IPS-18c (cell line): ENCODE data around the gene DOCK10.

Experiments used
- H3K4me3 ChIP-seq: 2 replicates; pipeline ENCODE4 v1.7.0; 2013; ENCODE audit warnings: low read depth, mild to moderate bottlenecking, low read length, moderate library complexity; ENCODE audit not compliant: insufficient read depth
- H3K9me3 ChIP-seq: one replicate; pipeline ENCODE4 v1.6.1; 2013; ENCODE audit warnings: mild to moderate bottlenecking, low read length, moderate library complexity; ENCODE audit not compliant: control insufficient read depth, insufficient read depth

Gene DOCK10

GRCh38 chr2:225041851-225042799, at the start of gene DOCK10:
Gene DOCK10, minus strand, starts transcription at chr2:225042468. Its CDS starts 94 bp downstream, at chr2:225042374.
- Histone ChIP-seq H3K4me3 (peak within 1 kb of the TSS; percentile 68), H3K9me3 (no peaks in the 10 kb centered on the region)

GRCh38 chr2:225091336-225091735, 49.1 kb upstream of the DOCK10 start:
- no peak overlapping the region for H3K4me3 ChIP-seq
- H3K9me3 ChIP-seq: no peaks in the 10 kb centered on the region

DNA sequence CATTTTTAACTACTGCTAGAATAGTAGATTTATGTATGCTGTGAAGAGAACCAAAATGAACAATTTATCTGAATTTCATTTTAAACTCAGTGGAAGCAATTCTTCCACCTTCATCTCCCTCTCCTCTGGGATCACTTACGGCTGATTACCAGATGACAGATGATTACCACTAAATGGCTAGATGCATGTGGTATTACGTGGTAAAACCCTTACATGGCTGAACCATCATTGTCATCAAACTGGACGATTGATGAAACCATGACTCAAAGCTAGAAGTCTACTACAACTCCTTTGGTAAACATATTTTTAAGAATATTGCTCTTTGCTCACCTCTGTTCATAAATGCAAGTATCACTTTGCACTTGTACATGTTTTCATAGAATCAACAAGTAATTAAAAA, 48.5 kb upstream of the DOCK10 start:
- no peak overlapping the region for H3K4me3 ChIP-seq

GRCh38 chr2:225086915-225087314, 44.6 kb upstream of the DOCK10 start:
- Histone ChIP-seq H3K4me3 (no peak overlapping the region), H3K9me3 (no peaks in the 10 kb centered on the region)

More for the DNA sequence above, 48.5 kb upstream of the DOCK10 start:
- H3K9me3 ChIP-seq: no peaks in the 10 kb centered on the region

GRCh38 chr2:225086439-225086838, 44.2 kb upstream of the DOCK10 start:
- H3K9me3 ChIP-seq: no peaks in the 10 kb centered on the region

DNA sequence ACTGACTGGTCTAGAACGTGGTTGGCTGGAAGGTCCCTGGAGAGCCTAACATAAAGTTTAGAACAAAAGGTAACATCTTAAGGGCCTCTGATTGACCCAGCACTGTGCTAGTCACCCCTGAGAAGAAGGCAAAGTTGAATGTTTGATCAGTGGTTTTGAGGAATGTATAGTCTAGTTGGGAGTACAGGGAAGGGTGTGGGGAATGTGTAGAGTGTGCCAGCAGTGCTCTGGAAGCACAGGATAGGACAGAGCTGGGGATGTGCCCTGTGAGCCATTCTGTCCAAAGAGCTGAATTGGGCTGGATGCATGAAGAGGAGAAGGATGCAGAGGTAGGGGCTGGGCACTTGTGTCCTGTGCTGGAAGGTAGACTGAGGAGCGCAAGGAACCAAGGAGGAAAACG, 41.0 kb upstream of the DOCK10 start:
- Histone ChIP-seq H3K4me3 (no peak overlapping the region), H3K9me3 (no peaks in the 10 kb centered on the region)

More at GRCh38 chr2:225086439-225086838, 44.2 kb upstream of the DOCK10 start:
- H3K4me3 ChIP-seq: no peak overlapping the region

DNA sequence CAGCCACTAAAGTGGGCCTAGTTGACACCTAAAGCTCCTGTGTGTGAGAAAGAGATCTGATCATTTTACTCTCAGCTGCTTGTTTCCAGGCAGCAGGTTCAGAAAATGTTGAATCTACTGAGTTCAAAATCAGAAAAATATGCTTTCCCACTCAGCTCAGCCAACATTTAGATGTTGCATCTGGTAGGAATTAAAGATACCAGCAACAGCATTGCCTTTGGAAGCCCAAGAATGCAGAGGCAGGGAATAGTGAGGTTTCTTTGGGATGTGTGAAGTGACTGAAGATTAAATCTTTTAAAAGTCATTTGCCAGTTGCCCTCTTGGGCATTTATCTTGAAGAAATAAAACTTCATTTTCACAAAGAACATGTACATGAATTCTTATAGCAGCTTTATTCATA, 33.9 kb upstream of the DOCK10 start:
- Histone ChIP-seq H3K9me3 (no peaks in the 10 kb centered on the region), H3K4me3 (no peak overlapping the region)

- H3K9me3 ChIP-seq: no peaks in the 10 kb centered on the region
- no peak overlapping the region for H3K4me3 ChIP-seq
Observed at GRCh38 chr2:225074919-225075681, 32.8 kb upstream of the DOCK10 start.

DNA sequence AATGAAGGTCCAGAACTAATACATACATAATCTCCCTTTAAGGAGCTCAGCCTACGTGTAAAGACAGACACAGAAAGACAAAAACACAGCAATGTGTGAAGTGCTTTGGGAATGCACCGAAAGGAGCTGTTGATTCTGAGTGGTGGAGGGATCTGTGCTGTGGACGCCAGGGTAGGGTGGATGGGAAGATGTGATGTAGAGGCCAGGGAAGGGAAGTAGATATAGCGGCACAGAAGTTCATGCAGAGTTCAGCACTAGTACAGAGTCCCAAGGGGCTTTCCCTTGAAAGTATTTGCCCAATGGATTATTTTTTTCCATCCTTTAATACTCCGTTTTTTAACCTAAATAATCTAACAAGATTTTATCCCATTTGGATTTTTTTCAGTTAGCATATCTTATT, 32.1 kb upstream of the DOCK10 start:
- H3K4me3 ChIP-seq: no peak overlapping the region

DNA sequence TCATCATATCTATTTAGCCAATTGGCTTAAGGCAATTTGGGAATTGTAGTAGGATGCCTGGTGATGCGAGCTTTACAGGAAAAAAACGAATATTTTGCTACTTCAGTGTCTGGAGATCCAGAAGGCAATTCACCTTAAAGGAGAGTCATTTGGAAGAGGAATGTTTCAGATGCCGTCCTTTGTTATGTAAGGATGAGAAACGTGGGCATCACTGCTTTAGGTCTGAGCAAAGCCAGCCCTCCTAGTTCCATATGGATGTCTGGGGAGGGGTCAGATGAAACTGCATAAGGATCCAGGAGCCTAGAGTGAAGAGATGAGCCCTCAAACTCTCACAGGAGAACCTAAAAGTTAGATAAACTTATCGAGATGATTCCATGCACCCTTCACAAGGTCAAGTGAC, 30.9 kb upstream of the DOCK10 start:
- no peak overlapping the region for H3K4me3 ChIP-seq
- H3K9me3 ChIP-seq: no peaks in the 10 kb centered on the region

More for the DNA sequence above, 32.1 kb upstream of the DOCK10 start:
- no peaks in the 10 kb centered on the region for H3K9me3 ChIP-seq

DNA sequence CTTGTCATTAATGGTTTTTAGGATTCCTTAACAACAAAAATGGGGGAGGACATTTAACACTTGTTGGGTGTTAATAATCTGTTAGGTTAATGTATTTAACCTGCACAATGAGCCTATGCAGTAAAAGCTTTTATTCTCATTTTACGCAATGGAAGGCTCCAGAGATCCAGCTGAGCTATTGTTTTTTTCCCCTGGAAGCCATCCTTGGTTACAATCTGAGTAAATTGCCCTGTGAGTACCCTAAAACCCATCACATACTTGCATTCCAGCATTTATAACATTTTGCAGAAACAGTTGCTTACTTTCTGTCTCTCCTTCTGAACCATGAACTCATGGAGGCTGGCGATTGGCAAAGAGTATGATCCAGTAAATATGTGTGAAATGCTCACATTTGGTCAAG, 30.2 kb upstream of the DOCK10 start:
- no peak overlapping the region for H3K4me3 ChIP-seq
- peaks cover 2% of the 10 kb centered on the region for H3K9me3 ChIP-seq

- peaks cover 6% of the 10 kb centered on the region for H3K9me3 ChIP-seq
- H3K4me3 ChIP-seq: no peak overlapping the region
Observed at GRCh38 chr2:225070811-225071210, 28.5 kb upstream of the DOCK10 start.

- Histone ChIP-seq H3K9me3 (peaks cover 6% of the 10 kb centered on the region), H3K4me3 (no peak overlapping the region)
Observed at GRCh38 chr2:225069966-225070365, 27.7 kb upstream of the DOCK10 start.

GRCh38 chr2:225069477-225069876, 27.2 kb upstream of the DOCK10 start:
- Histone ChIP-seq H3K4me3 (no peak overlapping the region), H3K9me3 (peaks cover 6% of the 10 kb centered on the region)

DNA sequence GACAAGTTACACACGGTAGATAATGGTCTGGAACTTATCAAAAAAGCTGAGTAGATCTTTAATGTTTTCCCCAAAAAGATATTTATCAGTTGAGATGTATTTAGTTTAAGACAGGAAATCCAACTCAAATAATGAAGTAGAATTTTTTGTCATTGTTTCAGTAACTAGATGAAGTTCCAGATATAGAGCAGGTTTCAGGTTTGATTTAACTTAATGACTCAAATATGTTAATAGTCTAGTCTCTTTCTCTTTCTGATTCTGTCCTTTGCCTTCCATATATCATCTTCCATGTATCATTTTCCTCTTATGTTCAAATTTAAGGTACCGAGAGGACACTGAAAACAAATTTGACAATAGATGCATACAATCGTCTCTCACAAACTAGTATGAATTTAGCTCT, 23.6 kb upstream of the DOCK10 start:
- peaks cover 6% of the 10 kb centered on the region for H3K9me3 ChIP-seq
- H3K4me3 ChIP-seq: no peak overlapping the region

- Histone ChIP-seq H3K4me3 (no peak overlapping the region), H3K9me3 (peaks cover 6% of the 10 kb centered on the region)
Observed at GRCh38 chr2:225064928-225065327, 22.7 kb upstream of the DOCK10 start.

DNA sequence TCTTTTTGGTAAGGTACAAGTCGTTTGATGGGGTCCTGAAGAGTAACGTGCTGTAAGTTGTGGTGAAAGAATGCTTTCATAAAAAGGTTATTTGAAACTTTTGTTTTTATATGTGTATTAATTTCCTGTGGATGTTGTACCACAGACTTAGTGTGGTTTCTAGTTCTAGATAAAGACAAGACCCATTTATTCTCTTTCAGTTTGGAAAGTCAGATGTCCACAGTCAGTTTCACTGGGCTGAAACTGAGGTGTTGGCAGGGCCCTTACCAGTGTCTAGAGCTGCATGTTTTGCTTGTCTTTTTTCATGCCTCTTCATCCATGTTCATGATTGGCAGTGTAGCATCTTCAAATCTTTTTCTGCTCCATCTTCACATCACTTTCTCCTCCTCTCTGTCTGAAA, 22.1 kb upstream of the DOCK10 start:
- Histone ChIP-seq H3K9me3 (peaks cover 6% of the 10 kb centered on the region), H3K4me3 (no peak overlapping the region)
